SK-N-SH (cell line): ENCODE data around the gene SLC37A3. TPM values are rescaled to one million over a fixed set of nuclear protein-coding genes. Genes with fewer than 3 reads are reported as not detected.

Experiments
- CTCF ChIA-PET: fragments of 300-600, 350-600 bp; formaldehyde crosslinking; extraction: SDS; loops from one replicate; lab custom pipeline; 2021; lab: Yijun Ruan, JAX
- POLR2A ChIA-PET: fragments of 350-600 bp; sonication (Branson Sonifier 250); formaldehyde crosslinking; extraction: SDS; loops from one replicate; lab custom pipeline; 2020; ENCODE audit warnings: antibody characterized with exemption, inconsistent platforms; lab: Yijun Ruan, JAX
- DNase-seq: peaks from one replicate; pipeline ENCODE4 v3.0.0; 2012
- H2AFZ ChIP-seq: fragments of 200-600 bp; sonication (generic); 2 replicates; pipeline ENCODE4 v1.8.1; 2016; ENCODE audit warnings: antibody characterized with exemption, mild to moderate bottlenecking, low read depth
- H3F3A ChIP-seq: fragments of 200-600 bp; sonication (generic); replicated peaks from 2 replicates; pipeline ENCODE3; 2016; ENCODE audit warnings: antibody characterized with exemption, mild to moderate bottlenecking; ENCODE audit not compliant: insufficient read depth
- H3K27ac ChIP-seq, 2 experiments: fragments of 200-500 bp in 1 of 2; fragments of 200-600 bp in 1 of 2; sonication (Bioruptor generic) in 1 of 2; sonication (generic), shearing (Covaris generic) in 1 of 2; 2 replicates each; pipeline versions ENCODE4 v1.5.1 to v1.6.1; 2014 to 2016; ENCODE audit warnings: low read depth in 2 of 2, inconsistent platforms in 1 of 2, low read length in 1 of 2, mild to moderate bottlenecking in 1 of 2, mixed read lengths in 1 of 2
- H3K27me3 ChIP-seq: fragments of 200-600 bp; sonication (generic), shearing (Covaris generic); 2 replicates; pipeline ENCODE4 v1.6.1; 2016; ENCODE audit warnings: mixed run types; ENCODE audit not compliant: insufficient read depth
- H3K36me3 ChIP-seq, 2 experiments: fragments of 200-500 bp in 1 of 2; fragments of 200-600 bp in 1 of 2; sonication (Bioruptor generic) in 1 of 2; sonication (generic) in 1 of 2; replicated peaks in 1 of 2; 2 replicates each; pipeline versions ENCODE3 to v1.5.1; 2014 to 2016; ENCODE audit warnings: low read length in 1 of 2, mild to moderate bottlenecking in 1 of 2; ENCODE audit not compliant: insufficient read depth in 2 of 2, control insufficient read depth in 1 of 2
- H3K4me1 ChIP-seq, 2 experiments: fragments of 200-500 bp in 1 of 2; fragments of 200-600 bp in 1 of 2; sonication (Bioruptor generic) in 1 of 2; sonication (generic), shearing (Covaris generic) in 1 of 2; 2 replicates each; pipeline versions ENCODE4 v1.5.1 to v1.6.1; 2014 to 2016; ENCODE audit warnings: low read depth in 1 of 2, low read length in 1 of 2, mixed run types in 1 of 2; ENCODE audit not compliant: insufficient read depth in 2 of 2, control insufficient read depth in 1 of 2
- H3K4me2 ChIP-seq: fragments of 200-600 bp; sonication (generic), shearing (Covaris generic); 2 replicates; pipeline ENCODE4 v1.6.1; 2017; ENCODE audit warnings: mixed run types
- H3K4me3 ChIP-seq, 2 experiments: fragments of 200-500 bp in 1 of 2; fragments of 200-600 bp in 1 of 2; sonication (Bioruptor generic) in 1 of 2; sonication (generic), shearing (Covaris generic) in 1 of 2; 2 replicates each; pipeline versions ENCODE4 v1.5.1 to v1.8.1; 2014 to 2016; ENCODE audit warnings: low read depth in 2 of 2, inconsistent platforms in 1 of 2, low read length in 1 of 2, mild to moderate bottlenecking in 1 of 2, mixed read lengths in 1 of 2, moderate library complexity in 1 of 2
- H3K79me2 ChIP-seq: fragments of 200-600 bp; sonication (generic); 2 replicates; pipeline ENCODE4 v1.8.1; 2017; ENCODE audit warnings: mild to moderate bottlenecking; ENCODE audit not compliant: insufficient read depth
- H3K9ac ChIP-seq: fragments of 200-600 bp; sonication (generic); 2 replicates; pipeline ENCODE4 v1.6.1; 2017; ENCODE audit warnings: mixed run types
- H3K9me2 ChIP-seq: fragments of 200-600 bp; sonication (generic); 2 replicates; pipeline ENCODE4 v1.6.1; 2017; ENCODE audit warnings: mixed run types
- H3K9me3 ChIP-seq: fragments of 200-600 bp; sonication (generic); 2 replicates; pipeline ENCODE4 v1.6.1; 2017; ENCODE audit warnings: mixed run types, mild to moderate bottlenecking, moderate library complexity
- H4K20me1 ChIP-seq: fragments of 200-600 bp; sonication (generic); 2 replicates; pipeline ENCODE4 v1.6.1; 2017; ENCODE audit warnings: mild to moderate bottlenecking, mixed run types; ENCODE audit not compliant: insufficient read depth
- CHD2 ChIP-seq: fragments of 150-350 bp; IDR thresholded peaks from 2 replicates; pipeline ENCODE4 v1.6.1; 2018; ENCODE audit warnings: low read length; ENCODE audit not compliant: partially characterized antibody
- EP300 ChIP-seq, 2 experiments: IDR thresholded peaks; 2 replicates each; pipeline versions ENCODE4 v1.4.0 to v1.6.1; 2012; ENCODE audit warnings: borderline replicate concordance in 1 of 2, low read depth in 1 of 2, low read length in 1 of 2
- EZH2phosphoT487 ChIP-seq: fragments of 200-600 bp; sonication (generic); IDR thresholded peaks from 2 replicates; pipeline ENCODE4 v1.6.1; 2017; ENCODE audit warnings: low read depth, mixed run types, mild to moderate bottlenecking, antibody characterized with exemption, moderate library complexity, borderline replicate concordance
- MEF2A ChIP-seq: IDR thresholded peaks from 2 replicates; pipeline ENCODE4 v1.4.0; 2012; ENCODE audit warnings: low read depth, borderline replicate concordance
- MXI1 ChIP-seq: IDR thresholded peaks from 2 replicates; pipeline ENCODE4 v1.6.1; 2012; ENCODE audit warnings: mild to moderate bottlenecking, low read depth, low read length, improper control_type of control experiment
- NRF1 ChIP-seq: IDR thresholded peaks from 2 replicates; pipeline ENCODE4 v1.6.1; 2012; ENCODE audit warnings: low read depth, mild to moderate bottlenecking, low read length
- PBX3 ChIP-seq: IDR thresholded peaks from 2 replicates; pipeline ENCODE4; 2012
- RCOR1 ChIP-seq: fragments of 150-350 bp; IDR thresholded peaks from 2 replicates; pipeline ENCODE4 v1.6.1; 2017; ENCODE audit warnings: antibody characterized with exemption, low read length
- RFX5 ChIP-seq: IDR thresholded peaks from 2 replicates; pipeline ENCODE4 v1.6.1; 2012; ENCODE audit warnings: mild to moderate bottlenecking, improper control_type of control experiment, low read length
- TAF1 ChIP-seq: IDR thresholded peaks from 2 replicates; pipeline ENCODE4 v1.6.1; 2012; ENCODE audit warnings: low read depth, mild to moderate bottlenecking, low read length, moderate library complexity, borderline replicate concordance
- YY1 ChIP-seq: IDR thresholded peaks from 2 replicates; pipeline ENCODE4 v1.4.0; 2012; ENCODE audit warnings: low read depth, mild to moderate bottlenecking
- ZBTB33 ChIP-seq: IDR thresholded peaks from 2 replicates; pipeline ENCODE4 v1.4.0; 2012; ENCODE audit warnings: low read depth, borderline replicate concordance
- WGBS: methylation state at CpG from one replicate; pipeline ENCODE4 v1.1.6; 2017; ENCODE audit warnings: low lambda C conversion rate; 5-methylcytosine and 5-hydroxymethylcytosine counted together
- polyA plus RNA-seq, 3 experiments: library from polyadenylated mRNA; depleted of rRNA; stranded (reverse); fragments of >200 nt; gene quantifications; 2 replicates each; pipeline ENCODE4 v1.2.3, GENCODE V29; 2012

SLC37A3 gene
- polyA plus RNA-seq, 1 of the 3 experiments (the other 2 are of a cell fraction): 53.3 TPM

- no peak overlapping the region for H3K9ac ChIP-seq
- CTCF ChIA-PET: no interaction called here
- no peaks in the 10 kb centered on the region for H3K79me2 ChIP-seq
- no peak overlapping the region for H2AFZ ChIP-seq
- DNase-seq: no peak
- H3K9me3 ChIP-seq: no peaks in the 10 kb centered on the region
- no peak for TF ChIP-seq MXI1
- no peak for TF ChIP-seq EZH2phosphoT487
- TF ChIP-seq YY1: no peak
- TF ChIP-seq TAF1: no peak
- no peak for TF ChIP-seq RCOR1
- no peak for TF ChIP-seq NRF1
- no peaks in the 10 kb centered on the region for H3K9me2 ChIP-seq
- H3K27ac ChIP-seq: no peak overlapping the region
- no peak overlapping the region for H3K4me2 ChIP-seq
- H3K4me3 ChIP-seq: no peak overlapping the region
- H3K27me3 ChIP-seq: no peaks in the 10 kb centered on the region
- peaks cover 25 to 27% of the 10 kb centered on the region in 2 experiments for H3K36me3 ChIP-seq
- H4K20me1 ChIP-seq: no peaks in the 10 kb centered on the region
- POLR2A ChIA-PET: no interaction called here
- no peaks in the 10 kb centered on the region for H3F3A ChIP-seq
- WGBS: 94% methylated on average over 10 of the region's 10 CpGs
- no peaks in the 10 kb centered on the region; a peak in 1 of 4 replicates for H3K4me1 ChIP-seq
Measured at GRCh38 chr7:140333223-140333622, 65.1 kb downstream of the SLC37A3 start.

GRCh38 chr7:140330595-140330994 lies 67.7 kb downstream of the SLC37A3 start:
- POLR2A ChIA-PET: no interaction called here

More at GRCh38 chr7:140330595-140330994, 67.7 kb downstream of the SLC37A3 start:
- Histone ChIP-seq H3K4me3 (no peak overlapping the region), H3K36me3 (peaks cover 17 to 23% of the 10 kb centered on the region in 2 experiments), H3K27me3 (no peaks in the 10 kb centered on the region), H3K9ac (no peak overlapping the region), H3K9me2 (no peaks in the 10 kb centered on the region), H2AFZ (no peak overlapping the region), H4K20me1 (no peaks in the 10 kb centered on the region), H3F3A (no peaks in the 10 kb centered on the region), H3K4me2 (no peak overlapping the region), H3K4me1 (peaks cover 0 to 4% of the 10 kb centered on the region in 2 experiments; a peak in 1 of 4 replicates), H3K79me2 (no peaks in the 10 kb centered on the region), H3K27ac (no peak overlapping the region)
- WGBS: 94% methylated on average over 3 of the region's 3 CpGs
- no peak for DNase-seq
- CTCF ChIA-PET: interaction anchor here (1.2 to 2.2 kb wide), 5 partner anchors 13 to 376 kb away, joined by 3 to 10 read pairs (median 5); no protein-coding TSS in a partner anchor
- no peak for TF ChIP-seq MEF2A
- no peak for TF ChIP-seq RFX5
- no peak for TF ChIP-seq RCOR1
- TF ChIP-seq CHD2: no peak
- TF ChIP-seq PBX3: no peak
- no peak for TF ChIP-seq EZH2phosphoT487
- TF ChIP-seq ZBTB33: no peak
- TF ChIP-seq EP300 (IDR thresholded peaks at IDR 0.05; ENCODE audit: borderline replicate concordance in 1 of 2, low read depth in 1 of 2, low read length in 1 of 2): no peak
- TF ChIP-seq, all 33 proteins: peak for 0
- H3K9me3 ChIP-seq: no peaks in the 10 kb centered on the region
